ENCODE results near the gene FZD4. TPM values are rescaled to one million over a fixed set of nuclear protein-coding genes. Genes with fewer than 3 reads are reported as not detected.
"Not testable (repeated sequence)": the region's sequence is repeated elsewhere in the genome, so short reads cannot be mapped to it uniquely, and the experiment has no call there.

The FZD4 gene
- 10 to 100 TPM; 25.4 to 54.4 TPM for total RNA-seq

GRCh38 chr11:86955361-86956120 lies at the start of gene FZD4:
Gene FZD4, minus strand, starts transcription at chr11:86955395. Its CDS starts 310 bp downstream, at chr11:86955085.
- Histone ChIP-seq H3K9me3 (no peaks in the 10 kb centered on the region), H3K27ac (peak within 1 kb of the TSS; percentile 84 to 97 (median 94)), H3K4me1 (peaks cover 38% of the 10 kb centered on the region), H3K27me3 (no peaks in the 10 kb centered on the region), H3K4me3 (peak within 1 kb of the TSS; percentile 66 to 70), H3K36me3 (replicated peaks in 1 of 2; ENCODE audit: insufficient read depth in 1 of 2, low read depth in 2 of 2) (no peaks in the 10 kb centered on the region)
- peak; percentile 90 for ATAC-seq
- intact Hi-C loops (cut with DNase I) = no loop called here
- 0% methylated on average over 16 to 58 of the region's 64 CpGs for WGBS, 2 donors
- TF ChIP-seq CTCF (IDR thresholded peaks at IDR 0.05) (peak in 5 of 7 experiments; percentile 28 to 57 (median 42)), POLR2A (IDR thresholded peaks at IDR 0.05) (peak; percentile 79 to 89 (median 80))
- DNase-seq = peak; percentile 91 to 93 (median 92)

- H3K4me1 ChIP-seq = peaks cover 15% of the 10 kb centered on the region
- H3K4me3 ChIP-seq; intact Hi-C loops (cut with DNase I); H3K27ac ChIP-seq; H3K9me3 ChIP-seq; H3K27me3 ChIP-seq; ATAC-seq; DNase-seq; H3K36me3 ChIP-seq (replicated peaks in 1 of 2; ENCODE audit: insufficient read depth in 1 of 2, low read depth in 2 of 2): not testable (repeated sequence)
- WGBS, 2 donors = 90 to 93% methylated on average over 4 of the region's 4 CpGs
Measured at GRCh38 chr11:87004281-87004680, 49.1 kb upstream of the FZD4 start.

GRCh38 chr11:87002918-87003317 lies 47.7 kb upstream of the FZD4 start:
- 72 to 86% methylated on average over 1 of the region's 1 CpG for WGBS, 2 donors
- Histone ChIP-seq H3K27ac (no peak overlapping the region), H3K27me3 (no peaks in the 10 kb centered on the region), H3K4me1 (peaks cover 15% of the 10 kb centered on the region), H3K9me3 (no peaks in the 10 kb centered on the region), H3K4me3 (no peak overlapping the region), H3K36me3 (replicated peaks in 1 of 2; ENCODE audit: insufficient read depth in 1 of 2, low read depth in 2 of 2) (no peaks in the 10 kb centered on the region)
- DNase-seq (no peak), ATAC-seq (no peak)
- intact Hi-C loops (cut with DNase I) = no loop called here
- TF ChIP-seq POLR2A (IDR thresholded peaks at IDR 0.05) (no peak), CTCF (IDR thresholded peaks at IDR 0.05) (no peak)

GRCh38 chr11:86999859-87000753 lies 44.9 kb upstream of the FZD4 start:
- Histone ChIP-seq H3K36me3 (replicated peaks in 1 of 2; ENCODE audit: insufficient read depth in 1 of 2, low read depth in 2 of 2) (no peaks in the 10 kb centered on the region), H3K4me3 (no peak overlapping the region), H3K27ac (peak overlapping the region in 2 of 4 donors; percentile 29 to 37), H3K4me1 (peaks cover 9% of the 10 kb centered on the region), H3K27me3 (no peaks in the 10 kb centered on the region), H3K9me3 (no peaks in the 10 kb centered on the region)
- intact Hi-C loops (cut with DNase I) = no loop called here
- no peak for TF ChIP-seq POLR2A (IDR thresholded peaks at IDR 0.05)
- TF ChIP-seq CTCF (IDR thresholded peaks at IDR 0.05) = no peak
- 59 to 75% methylated on average over 5 of the region's 5 CpGs for WGBS, 2 donors
- DNase-seq (peak in 2 of 4 donors; percentile 18 to 20), ATAC-seq (peak; percentile 38)

- no peak for DNase-seq
- no peak for ATAC-seq
- no peaks in the 10 kb centered on the region for H3K27me3 ChIP-seq
- intact Hi-C loops (cut with DNase I) = no loop called here
- peaks cover 5% of the 10 kb centered on the region for H3K4me1 ChIP-seq
- no peaks in the 10 kb centered on the region for H3K9me3 ChIP-seq
- TF ChIP-seq CTCF (IDR thresholded peaks at IDR 0.05) = no peak
- no peak for TF ChIP-seq POLR2A (IDR thresholded peaks at IDR 0.05)
- peak overlapping the region in 1 of 4 donors; percentile 37 for H3K27ac ChIP-seq
- WGBS, 2 donors = 93 to 100% methylated on average over 1 of the region's 1 CpG
- no peaks in the 10 kb centered on the region for H3K36me3 ChIP-seq (replicated peaks in 1 of 2; ENCODE audit: insufficient read depth in 1 of 2, low read depth in 2 of 2)
- H3K4me3 ChIP-seq = no peak overlapping the region
Measured at GRCh38 chr11:86999388-86999787, 44.2 kb upstream of the FZD4 start.

All from body of pancreas (tissue), 4 donors.